IMR-90 (cell line): Measurements from ENCODE around the gene ZBTB46. TPM values are rescaled to one million over a fixed set of nuclear protein-coding genes. Genes with fewer than 3 reads are reported as not detected.

Experiments used
- ATAC-seq: fragments of 200-7000 bp; cut with Tn5 transposase; 2 replicates; pipeline ENCODE4 v1.9.1; 2020; ENCODE audit warnings: low read depth, mild to moderate bottlenecking, moderate library complexity
- BruUV-seq: library from RNA; stranded (reverse); fragments of 400-500 nt; replicated peaks from 2 replicates; lab custom pipeline; 2021; lab: Mats Ljungman, UMichigan
- CTCF ChIA-PET: fragments of 300-600 bp; formaldehyde crosslinking; extraction: SDS; loops from one replicate; lab custom pipeline; 2021; ENCODE audit warnings: antibody characterized with exemption; lab: Yijun Ruan, JAX
- POLR2A ChIA-PET: fragments of 300-600 bp; sonication (Branson Sonifier 250); formaldehyde crosslinking; loops from one replicate; lab custom pipeline; 2022; ENCODE audit warnings: antibody characterized with exemption; ENCODE audit not compliant: unreplicated experiment; lab: Charles Lee
- DNase-seq: peaks from one replicate; pipeline ENCODE4 v3.0.0; 2013
- H2AFZ ChIP-seq: replicated peaks from 2 replicates; pipeline ENCODE3; 2013; ENCODE audit warnings: low read length, mild to moderate bottlenecking; ENCODE audit not compliant: poor library complexity
- H2AK5ac ChIP-seq: 2 replicates; pipeline ENCODE4 v1.6.1; 2013; ENCODE audit warnings: low read depth, low read length, inconsistent platforms
- H2AK9ac ChIP-seq: replicated peaks from 2 replicates; pipeline ENCODE3; 2013; ENCODE audit warnings: mild to moderate bottlenecking, low read depth, low read length, moderate library complexity; ENCODE audit not compliant: poor library complexity
- H2BK120ac ChIP-seq: 2 replicates; pipeline ENCODE4 v1.6.1; 2013; ENCODE audit warnings: low read depth, low read length, inconsistent platforms
- H2BK15ac ChIP-seq: 3 replicates; pipeline ENCODE4 v1.6.1; 2013; ENCODE audit warnings: low read depth, low read length, inconsistent platforms
- H2BK20ac ChIP-seq: 2 replicates; pipeline ENCODE4 v1.6.1; 2013; ENCODE audit warnings: low read depth, mild to moderate bottlenecking, inconsistent platforms, low read length, moderate library complexity
- H2BK5ac ChIP-seq: 2 replicates; pipeline ENCODE4 v1.6.1; 2013; ENCODE audit warnings: mild to moderate bottlenecking, low read depth, low read length, inconsistent platforms; ENCODE audit not compliant: poor library complexity, severe bottlenecking
- H3K14ac ChIP-seq: replicated peaks from 2 replicates; pipeline ENCODE4 v1.6.1; 2013; ENCODE audit warnings: low read depth, low read length, inconsistent platforms
- H3K18ac ChIP-seq: 2 replicates; pipeline ENCODE4 v1.6.1; 2013; ENCODE audit warnings: low read depth, low read length, control low read depth
- H3K23ac ChIP-seq: 2 replicates; pipeline ENCODE4 v1.6.1; 2013; ENCODE audit warnings: low read depth, low read length, inconsistent platforms
- H3K27ac ChIP-seq: 2 replicates; pipeline ENCODE4 v1.5.1; 2013; ENCODE audit warnings: mild to moderate bottlenecking, control low read depth, low read length; ENCODE audit not compliant: insufficient read depth
- H3K27me3 ChIP-seq: 2 replicates; pipeline ENCODE4 v1.6.1; 2013; ENCODE audit warnings: low read length; ENCODE audit not compliant: control insufficient read depth, insufficient read depth
- H3K36me3 ChIP-seq: 2 replicates; pipeline ENCODE4 v1.6.1; 2013; ENCODE audit warnings: low read length, mixed read lengths; ENCODE audit not compliant: control insufficient read depth, insufficient read depth
- H3K4ac ChIP-seq: 2 replicates; pipeline ENCODE4 v1.6.1; 2013; ENCODE audit warnings: low read depth, low read length, inconsistent platforms
- H3K4me1 ChIP-seq: 2 replicates; pipeline ENCODE4 v1.6.1; 2013; ENCODE audit warnings: low read length, mixed read lengths; ENCODE audit not compliant: control insufficient read depth, insufficient read depth
- H3K4me2 ChIP-seq: 2 replicates; pipeline ENCODE4 v1.6.1; 2013; ENCODE audit warnings: low read depth, mild to moderate bottlenecking, control low read depth, low read length, moderate library complexity
- H3K4me3 ChIP-seq: 2 replicates; pipeline ENCODE4 v1.5.1; 2013; ENCODE audit warnings: low read depth, mild to moderate bottlenecking, control low read depth, low read length, moderate library complexity; ENCODE audit not compliant: insufficient read depth
- H3K56ac ChIP-seq: 2 replicates; pipeline ENCODE4 v1.6.1; 2013; ENCODE audit warnings: low read length, inconsistent platforms; ENCODE audit not compliant: insufficient read depth; ENCODE audit errors: extremely low read depth
- H3K79me1 ChIP-seq, 2 experiments: 2 replicates each; pipeline ENCODE4 v1.6.1; 2013; ENCODE audit warnings: low read length in 2 of 2, inconsistent platforms in 1 of 2, low read depth in 1 of 2
- H3K9ac ChIP-seq: 2 replicates; pipeline ENCODE4 v1.6.1; 2013; ENCODE audit warnings: low read depth, low read length, control low read depth
- H3K9me1 ChIP-seq: 2 replicates; pipeline ENCODE4 v1.6.1; 2013; ENCODE audit warnings: low read length, inconsistent platforms; ENCODE audit not compliant: insufficient read depth
- H3K9me3 ChIP-seq: 2 replicates; pipeline ENCODE4 v1.6.1; 2013; ENCODE audit warnings: low read length; ENCODE audit not compliant: control insufficient read depth, insufficient read depth
- H4K20me1 ChIP-seq: 2 replicates; pipeline ENCODE4 v1.6.1; 2013; ENCODE audit warnings: low read length, inconsistent platforms; ENCODE audit not compliant: insufficient read depth
- H4K5ac ChIP-seq: 2 replicates; pipeline ENCODE4 v1.6.1; 2013; ENCODE audit warnings: mild to moderate bottlenecking, low read depth, low read length, control low read depth
- H4K8ac ChIP-seq, 2 experiments: 2 replicates each; pipeline ENCODE4 v1.6.1; 2013; ENCODE audit warnings: low read depth in 2 of 2, low read length in 2 of 2, control low read depth in 1 of 2, inconsistent platforms in 1 of 2
- H4K91ac ChIP-seq: 2 replicates; pipeline ENCODE4 v1.6.1; 2013; ENCODE audit warnings: low read depth, low read length, inconsistent platforms; ENCODE audit not compliant: insufficient read depth
- BHLHE40 ChIP-seq: fragments of 150-350 bp; IDR thresholded peaks from 2 replicates; pipeline ENCODE4 v1.6.1; 2016; ENCODE audit warnings: mild to moderate bottlenecking, low read depth, low read length
- MAFK ChIP-seq: IDR thresholded peaks from 2 replicates; pipeline ENCODE4 v1.6.1; 2012; ENCODE audit warnings: low read depth, low read length, improper control_type of control experiment
- NFE2L2 ChIP-seq: fragments of 150-350 bp; IDR thresholded peaks from 2 replicates; pipeline ENCODE4 v1.6.1; 2016; ENCODE audit warnings: low read depth, mild to moderate bottlenecking, low read length
- POLR2A ChIP-seq: IDR thresholded peaks from 2 replicates; pipeline ENCODE4 v1.6.1; 2012; ENCODE audit warnings: mild to moderate bottlenecking, low read depth, low read length
- WGBS, 2 experiments: methylation state at CpG; one replicate each; pipeline versions ENCODE4 v1.1.5 to v1.1.7; 2013; ENCODE audit warnings: missing lambda C conversion rate in 2 of 2; ENCODE audit not compliant: insufficient read length in 1 of 2; ENCODE audit errors: extremely low coverage in 2 of 2; 5-methylcytosine and 5-hydroxymethylcytosine counted together
- dilution Hi-C: fragments of 300-500 bp; cut with HindIII; formaldehyde crosslinking; loops from one replicate; pipeline ENCODE4 v1.14.3; 2018; ENCODE audit warnings: low sequenced_read_pairs; ENCODE audit not compliant: unreplicated experiment
- in situ Hi-C: fragments of 300-500 bp; cut with MboI; formaldehyde crosslinking; loops from 3 replicates; pipeline ENCODE4 v1.14.3; 2019; ENCODE audit warnings: low sequenced_read_pairs, inconsistent platforms, mixed read lengths
- intact Hi-C: fragments of 100-400 bp; cut with micrococcal nuclease; formaldehyde crosslinking; loops from 2 replicates; pipeline ENCODE4 v1.10.0; 2022
- polyA plus RNA-seq, 3 experiments: library from polyadenylated mRNA; depleted of rRNA; stranded (reverse); fragments of >200 nt; gene quantifications; 2 replicates each; pipeline ENCODE4 v1.2.3, GENCODE V29; 2012; ENCODE audit warnings: low replicate concordance in 1 of 3
- total RNA-seq: library from RNA; depleted of rRNA; stranded (reverse); fragments of >200 nt; gene quantifications from 2 replicates; pipeline ENCODE4 v1.2.3, GENCODE V29; 2012
- TF ChIP-seq, protein P1 (sequence below): conservative IDR thresholded peaks from 2 replicates; pipeline ENCODE4 v1.5.1; 2012; ENCODE audit warnings: mild to moderate bottlenecking, low read depth, low read length, improper control_type of control experiment
- TF ChIP-seq, protein P2 (sequence below): fragments of 150-350 bp; IDR thresholded peaks from 2 replicates; pipeline ENCODE4 v1.6.1; 2017; ENCODE audit warnings: mild to moderate bottlenecking, antibody characterized with exemption, low read length, low read depth

ZBTB46 gene
- total and polyA plus RNA-seq, 2 of the 4 experiments (the other 2 are of a cell fraction) = 4.2 to 14.9 TPM

DNA sequence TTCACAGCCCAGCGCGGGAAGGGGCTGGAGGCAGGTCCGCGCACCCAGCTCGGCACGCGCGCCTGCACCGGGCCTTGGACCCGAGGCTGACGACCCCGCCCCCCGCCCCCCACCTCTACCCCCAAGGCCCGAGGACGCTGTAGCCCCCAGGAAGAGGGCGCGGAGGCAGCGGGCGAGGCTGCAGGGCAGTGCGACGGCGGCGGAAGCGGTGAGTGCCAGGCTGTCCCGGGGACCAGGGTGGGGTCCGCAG, 93.4 kb downstream of the ZBTB46 start:
- 66% methylated on average over 12 of the region's 26 CpGs; no CpG with 5 or more reads in 1 of the 2 experiments for WGBS, 2 experiments
- no peak overlapping the region for H3K18ac ChIP-seq
- no peak overlapping the region for H2AK9ac ChIP-seq
- no peak overlapping the region for H4K8ac ChIP-seq
- H2BK5ac ChIP-seq = no peak overlapping the region
- TF ChIP-seq MAFK (no peak), NFE2L2 (no peak), POLR2A (no peak), BHLHE40 (no peak)
- TF ChIP-seq, protein P1, sequence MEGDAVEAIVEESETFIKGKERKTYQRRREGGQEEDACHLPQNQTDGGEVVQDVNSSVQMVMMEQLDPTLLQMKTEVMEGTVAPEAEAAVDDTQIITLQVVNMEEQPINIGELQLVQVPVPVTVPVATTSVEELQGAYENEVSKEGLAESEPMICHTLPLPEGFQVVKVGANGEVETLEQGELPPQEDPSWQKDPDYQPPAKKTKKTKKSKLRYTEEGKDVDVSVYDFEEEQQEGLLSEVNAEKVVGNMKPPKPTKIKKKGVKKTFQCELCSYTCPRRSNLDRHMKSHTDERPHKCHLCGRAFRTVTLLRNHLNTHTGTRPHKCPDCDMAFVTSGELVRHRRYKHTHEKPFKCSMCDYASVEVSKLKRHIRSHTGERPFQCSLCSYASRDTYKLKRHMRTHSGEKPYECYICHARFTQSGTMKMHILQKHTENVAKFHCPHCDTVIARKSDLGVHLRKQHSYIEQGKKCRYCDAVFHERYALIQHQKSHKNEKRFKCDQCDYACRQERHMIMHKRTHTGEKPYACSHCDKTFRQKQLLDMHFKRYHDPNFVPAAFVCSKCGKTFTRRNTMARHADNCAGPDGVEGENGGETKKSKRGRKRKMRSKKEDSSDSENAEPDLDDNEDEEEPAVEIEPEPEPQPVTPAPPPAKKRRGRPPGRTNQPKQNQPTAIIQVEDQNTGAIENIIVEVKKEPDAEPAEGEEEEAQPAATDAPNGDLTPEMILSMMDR = no peak
- TF ChIP-seq, protein P2, sequence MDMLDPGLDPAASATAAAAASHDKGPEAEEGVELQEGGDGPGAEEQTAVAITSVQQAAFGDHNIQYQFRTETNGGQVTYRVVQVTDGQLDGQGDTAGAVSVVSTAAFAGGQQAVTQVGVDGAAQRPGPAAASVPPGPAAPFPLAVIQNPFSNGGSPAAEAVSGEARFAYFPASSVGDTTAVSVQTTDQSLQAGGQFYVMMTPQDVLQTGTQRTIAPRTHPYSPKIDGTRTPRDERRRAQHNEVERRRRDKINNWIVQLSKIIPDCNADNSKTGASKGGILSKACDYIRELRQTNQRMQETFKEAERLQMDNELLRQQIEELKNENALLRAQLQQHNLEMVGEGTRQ = no peak
- H3K56ac ChIP-seq = no peak overlapping the region
- no peak overlapping the region for H2BK15ac ChIP-seq
- dilution Hi-C loops (no loop called here), intact Hi-C loops (no loop called here), in situ Hi-C loops (no loop called here)
- peaks cover 32% of the 10 kb centered on the region for H4K20me1 ChIP-seq
- H3K9me1 ChIP-seq = peaks cover 4% of the 10 kb centered on the region
- no peak overlapping the region for H3K4me3 ChIP-seq
- no peak overlapping the region for H3K23ac ChIP-seq
- H3K4ac ChIP-seq = no peak overlapping the region
- H3K4me2 ChIP-seq = no peak overlapping the region
- H2AK5ac ChIP-seq = no peak overlapping the region
- H3K27ac ChIP-seq = no peak overlapping the region
- no TSS peak for BruUV-seq
- DNase-seq (no peak), ATAC-seq (no peak)
- H2AFZ ChIP-seq = no peak overlapping the region
- H2BK20ac ChIP-seq = no peak overlapping the region
- H4K5ac ChIP-seq = no peak overlapping the region
- no peak overlapping the region for H3K14ac ChIP-seq
- no peaks in the 10 kb centered on the region for H3K9me3 ChIP-seq
- H3K27me3 ChIP-seq = no peaks in the 10 kb centered on the region
- H2BK120ac ChIP-seq = no peak overlapping the region
- no peak overlapping the region for H4K91ac ChIP-seq
- peaks cover 10% of the 10 kb centered on the region for H3K4me1 ChIP-seq
- CTCF ChIA-PET = no interaction called here
- H3K9ac ChIP-seq = no peak overlapping the region
- peaks cover 43% of the 10 kb centered on the region for H3K36me3 ChIP-seq
- peaks cover 8 to 27% of the 10 kb centered on the region in 2 experiments; a peak in 3 of 4 replicates for H3K79me1 ChIP-seq
- POLR2A ChIA-PET = no interaction called here
